Parathyroid adenoma (tissue), 2 donors: ENCODE data around the gene GLB1L.
A peak's percentile ranks its signal among the peaks of the same experiment; 100 is the strongest.
"Not testable (repeated sequence)": the region's sequence is repeated elsewhere in the genome, so short reads cannot be mapped to it uniquely, and the experiment has no call there.

Experiments
- H2AFZ ChIP-seq: fragments of 300-600 bp; sonication (generic); one replicate; pipeline ENCODE4 v1.7.0; 2017; ENCODE audit warnings: antibody characterized with exemption, mild to moderate bottlenecking
- H3K27ac ChIP-seq: fragments of 300-600 bp; sonication (generic); one replicate; pipeline ENCODE4 v1.7.0; 2017
- H3K27me3 ChIP-seq: fragments of 300-600 bp; sonication (generic); one replicate; pipeline ENCODE4 v1.7.0; 2017; ENCODE audit warnings: low read length; ENCODE audit not compliant: control insufficient read depth, insufficient read depth
- H3K36me3 ChIP-seq: fragments of 300-600 bp; sonication (generic); one replicate; pipeline ENCODE4 v1.7.0; 2017; ENCODE audit warnings: low read length; ENCODE audit not compliant: control insufficient read depth, insufficient read depth
- H3K4me1 ChIP-seq: fragments of 300-600 bp; sonication (generic); one replicate; pipeline ENCODE4 v1.7.0; 2017; ENCODE audit warnings: control low read depth
- H3K4me2 ChIP-seq: fragments of 300-600 bp; sonication (generic); one replicate; pipeline ENCODE4 v1.7.0; 2017; ENCODE audit warnings: low read length
- H3K4me3 ChIP-seq: fragments of 300-600 bp; sonication (generic); one replicate; pipeline ENCODE4 v1.7.0; 2017; ENCODE audit warnings: low read depth, low read length
- H3K79me2 ChIP-seq: fragments of 300-600 bp; sonication (generic); one replicate; pipeline ENCODE4 v1.7.0; 2017; ENCODE audit warnings: control low read depth
- H3K9ac ChIP-seq: fragments of 300-600 bp; sonication (generic); one replicate; pipeline ENCODE4 v1.7.0; 2017; ENCODE audit warnings: mild to moderate bottlenecking
- H3K9me3 ChIP-seq: fragments of 300-600 bp; sonication (generic); one replicate; pipeline ENCODE4 v1.7.0; 2017; ENCODE audit warnings: low read length; ENCODE audit not compliant: control insufficient read depth
- CTCF ChIP-seq: fragments of 300-600 bp; sonication (generic); IDR thresholded peaks from one replicate; pipeline ENCODE4 v1.7.0; 2017; ENCODE audit warnings: antibody characterized with exemption, mild to moderate bottlenecking
- donor health status: primary hyperparathyroidism.

The GLB1L gene

GRCh38 chr2:219206328-219207133 lies 38.7 kb downstream of the GLB1L start, which contains the start of gene ZFAND2B:
Gene ZFAND2B, plus strand, starts transcription at chr2:219206782. Its CDS starts 206 bp downstream, at chr2:219206988.
- Histone ChIP-seq H3K9me3 (no peaks in the 10 kb centered on the region), H3K27ac (peak within 1 kb of the TSS; percentile 92), H3K4me1 (peaks cover 19% of the 10 kb centered on the region), H3K4me3 (peak within 1 kb of the TSS; percentile 80), H3K9ac (no peak within 1 kb of the TSS), H2AFZ (peak within 1 kb of the TSS; percentile 84), H3K36me3 (no peaks in the 10 kb centered on the region), H3K79me2 (no peaks in the 10 kb centered on the region), H3K27me3 (no peaks in the 10 kb centered on the region), H3K4me2 (peak within 1 kb of the TSS; percentile 92)
- TF ChIP-seq CTCF = no peak

DNA sequence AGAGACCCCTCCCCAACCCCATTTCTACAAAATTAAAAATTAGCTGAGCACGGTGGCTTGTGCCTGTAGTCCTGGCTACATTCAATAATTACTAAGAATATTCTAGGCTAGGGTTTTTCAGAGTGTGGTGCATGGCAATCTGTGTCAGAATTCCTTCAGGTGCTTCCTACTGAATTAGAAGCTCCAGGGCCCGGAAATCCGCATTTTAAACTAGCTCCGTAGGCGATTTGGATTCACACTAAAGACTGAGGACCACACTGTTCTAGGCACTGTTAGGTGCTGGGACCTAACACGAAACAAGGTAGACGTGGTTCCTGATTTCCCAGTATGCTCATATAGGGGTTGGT lies 39.3 kb downstream of the GLB1L start:
- Histone ChIP-seq H3K4me3 (peak overlapping the region; percentile 80), H2AFZ (peak overlapping the region; percentile 81), H3K27ac (peak overlapping the region; percentile 92), H3K36me3 (no peaks in the 10 kb centered on the region), H3K79me2 (no peaks in the 10 kb centered on the region), H3K4me2 (peak overlapping the region; percentile 92), H3K27me3 (no peaks in the 10 kb centered on the region), H3K4me1 (peaks cover 19% of the 10 kb centered on the region), H3K9ac (no peak overlapping the region), H3K9me3 (no peaks in the 10 kb centered on the region)
- no peak for TF ChIP-seq CTCF

DNA sequence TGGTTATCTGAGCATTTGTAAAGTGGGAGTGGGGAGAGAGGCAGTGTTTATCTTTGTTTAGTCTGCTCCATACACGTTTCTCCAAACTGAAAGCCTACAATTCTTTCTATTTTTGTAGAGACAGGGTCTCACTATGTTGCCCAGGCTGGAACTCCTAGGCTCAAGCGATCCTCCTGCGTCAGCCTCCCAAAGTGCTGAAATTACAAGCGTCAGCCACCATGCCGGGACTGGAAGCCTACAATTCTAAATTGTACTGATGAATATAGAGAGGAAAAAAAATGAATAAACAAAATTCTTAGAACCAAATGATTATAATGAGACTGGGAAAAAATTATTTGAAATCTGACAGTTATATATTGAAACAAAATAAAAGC lies 40.1 kb downstream of the GLB1L start:
- Histone ChIP-seq H3K9me3 (no peaks in the 10 kb centered on the region), H3K79me2 (no peaks in the 10 kb centered on the region), H3K36me3 (no peaks in the 10 kb centered on the region), H3K4me3 (no peak overlapping the region), H3K4me1 (peaks cover 19% of the 10 kb centered on the region), H3K27ac (no peak overlapping the region), H2AFZ (no peak overlapping the region), H3K9ac (no peak overlapping the region), H3K4me2 (no peak overlapping the region), H3K27me3 (no peaks in the 10 kb centered on the region)
- no peak for TF ChIP-seq CTCF

DNA sequence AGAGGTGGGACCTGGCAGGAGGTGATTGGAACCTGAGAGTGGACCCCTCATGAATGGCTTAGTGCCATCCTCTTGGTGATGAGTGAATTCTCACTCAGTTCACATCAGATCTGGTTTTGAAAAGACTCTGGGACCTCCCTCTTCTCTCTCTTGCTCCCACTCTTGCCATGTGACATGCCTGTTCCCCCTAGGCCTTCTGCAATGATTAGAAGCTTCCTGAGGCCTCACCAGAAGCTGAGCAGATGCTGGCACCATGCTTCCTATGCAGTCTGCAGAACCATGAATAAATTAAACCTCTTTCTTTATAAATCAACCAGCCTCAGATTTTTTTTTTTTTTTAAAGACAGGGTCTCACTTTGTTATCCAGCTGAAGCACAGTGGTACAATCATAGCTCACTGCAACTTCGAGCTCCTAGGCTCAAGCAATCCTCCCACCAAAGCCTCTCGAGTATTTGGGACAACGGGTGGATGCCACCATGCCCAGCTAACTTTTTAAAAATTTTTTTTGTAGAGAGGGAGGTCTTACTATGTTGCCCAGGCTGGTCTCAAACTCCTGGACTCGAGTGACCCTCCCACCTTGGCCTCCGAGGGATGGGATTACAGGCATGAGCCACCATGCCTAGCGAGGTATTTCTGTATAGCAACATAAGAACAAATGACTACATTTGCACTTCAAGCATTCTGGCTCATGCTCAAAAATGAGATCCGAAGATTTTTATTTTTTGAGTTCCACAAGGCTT lies 40.6 kb downstream of the GLB1L start:
- H3K27me3 ChIP-seq = no peaks in the 10 kb centered on the region
- H3K4me1 ChIP-seq = peaks cover 19% of the 10 kb centered on the region
- TF ChIP-seq CTCF = no peak

GRCh38 chr2:219201331-219201730 lies 43.9 kb downstream of the GLB1L start:
- not testable (repeated sequence) for H2AFZ ChIP-seq, H3K79me2 ChIP-seq, H3K27ac ChIP-seq, H3K27me3 ChIP-seq, H3K4me2 ChIP-seq, H3K4me1 ChIP-seq, H3K9me3 ChIP-seq, H3K9ac ChIP-seq, H3K36me3 ChIP-seq, H3K4me3 ChIP-seq

More for the DNA sequence above, 40.6 kb downstream of the GLB1L start:
- no peak overlapping the region for H3K4me3 ChIP-seq
- no peaks in the 10 kb centered on the region for H3K79me2 ChIP-seq
- no peak overlapping the region for H3K27ac ChIP-seq
- no peak overlapping the region for H3K4me2 ChIP-seq
- H3K9me3 ChIP-seq = no peaks in the 10 kb centered on the region
- H3K9ac ChIP-seq = no peak overlapping the region
- no peaks in the 10 kb centered on the region for H3K36me3 ChIP-seq
- no peak overlapping the region for H2AFZ ChIP-seq

GRCh38 chr2:219200502-219201326 lies 44.5 kb downstream of the GLB1L start:
- not testable (repeated sequence) for H2AFZ ChIP-seq, H3K4me2 ChIP-seq, H3K9me3 ChIP-seq, H3K27me3 ChIP-seq, H3K9ac ChIP-seq, H3K4me1 ChIP-seq, H3K4me3 ChIP-seq, H3K27ac ChIP-seq, H3K79me2 ChIP-seq, H3K36me3 ChIP-seq
